Activated naive CD4-positive, alpha-beta T cell treated with anti-CD3 and anti-CD28 coated beads, Interleukin-2, amount 50 U/mL, for 16 hours (primary cell): ENCODE data around the gene MTO1.
"Not testable (repeated sequence)": the region's sequence is repeated elsewhere in the genome, so short reads cannot be mapped to it uniquely, and the experiment has no call there.

Experiments
- DNase-seq: peaks from one replicate; pipeline ENCODE4 v3.0.0-alpha.2; 2020

MTO1 gene, protein sequence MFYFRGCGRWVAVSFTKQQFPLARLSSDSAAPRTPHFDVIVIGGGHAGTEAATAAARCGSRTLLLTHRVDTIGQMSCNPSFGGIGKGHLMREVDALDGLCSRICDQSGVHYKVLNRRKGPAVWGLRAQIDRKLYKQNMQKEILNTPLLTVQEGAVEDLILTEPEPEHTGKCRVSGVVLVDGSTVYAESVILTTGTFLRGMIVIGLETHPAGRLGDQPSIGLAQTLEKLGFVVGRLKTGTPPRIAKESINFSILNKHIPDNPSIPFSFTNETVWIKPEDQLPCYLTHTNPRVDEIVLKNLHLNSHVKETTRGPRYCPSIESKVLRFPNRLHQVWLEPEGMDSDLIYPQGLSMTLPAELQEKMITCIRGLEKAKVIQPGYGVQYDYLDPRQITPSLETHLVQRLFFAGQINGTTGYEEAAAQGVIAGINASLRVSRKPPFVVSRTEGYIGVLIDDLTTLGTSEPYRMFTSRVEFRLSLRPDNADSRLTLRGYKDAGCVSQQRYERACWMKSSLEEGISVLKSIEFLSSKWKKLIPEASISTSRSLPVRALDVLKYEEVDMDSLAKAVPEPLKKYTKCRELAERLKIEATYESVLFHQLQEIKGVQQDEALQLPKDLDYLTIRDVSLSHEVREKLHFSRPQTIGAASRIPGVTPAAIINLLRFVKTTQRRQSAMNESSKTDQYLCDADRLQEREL

DNA sequence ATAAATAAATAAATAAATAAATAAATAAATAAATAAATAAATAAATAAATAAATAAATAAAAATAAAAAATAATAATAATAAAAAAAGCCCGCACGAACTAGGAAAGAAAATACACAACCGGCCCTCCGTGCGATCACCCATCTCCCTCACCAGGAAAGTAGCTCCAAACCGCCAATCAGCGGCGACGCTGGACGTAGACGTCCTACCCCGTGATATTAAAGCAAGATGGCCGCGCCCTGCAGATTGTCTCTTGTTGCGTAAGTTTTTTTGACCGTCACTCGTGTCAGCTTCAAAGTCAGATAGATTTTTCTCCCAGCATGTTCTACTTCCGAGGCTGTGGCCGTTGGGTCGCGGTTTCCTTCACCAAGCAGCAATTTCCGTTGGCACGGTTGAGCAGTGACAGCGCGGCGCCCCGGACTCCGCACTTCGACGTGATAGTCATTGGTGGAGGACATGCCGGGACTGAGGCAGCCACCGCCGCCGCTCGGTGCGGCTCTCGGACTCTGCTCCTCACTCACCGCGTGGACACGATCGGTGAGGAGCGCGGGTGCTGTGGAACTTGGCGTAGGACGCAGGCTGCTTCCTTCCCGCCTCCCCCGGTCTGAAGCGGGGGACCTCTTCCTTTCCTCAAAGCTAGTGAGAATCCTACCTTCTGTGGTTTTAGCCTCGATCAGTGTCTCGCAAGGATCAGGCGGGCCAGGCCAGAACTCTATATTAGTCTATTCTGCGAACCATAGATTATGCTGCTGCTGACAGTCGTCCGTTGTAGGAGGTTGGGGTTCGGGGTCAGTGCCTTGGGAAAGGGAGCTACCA, at the start of gene MTO1:
Gene MTO1, plus strand, starts transcription at position 201 of the 814 bp plus-strand sequence. Its CDS starts 118 bp downstream, at position 319.
- DNase-seq: peak; percentile 84

DNA sequence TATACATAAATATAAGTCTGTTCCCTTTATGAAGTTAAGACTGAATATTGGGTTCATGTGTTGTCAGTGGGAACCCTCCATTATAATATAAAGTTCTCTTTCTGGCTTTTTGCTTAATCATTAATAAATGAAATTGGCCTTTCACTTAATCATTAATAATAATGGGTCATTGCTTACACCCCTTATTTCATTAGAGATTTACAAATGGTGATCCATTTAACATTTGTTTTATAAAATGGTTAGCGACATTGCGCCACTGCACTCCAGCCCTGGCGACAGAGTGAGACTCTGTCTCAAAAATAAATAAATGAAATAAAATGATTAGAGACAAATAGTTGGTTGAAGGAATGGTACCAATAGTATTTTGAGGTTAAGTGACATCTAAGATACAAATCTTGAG, 48.4 kb upstream of the MTO1 start:
- no peak for DNase-seq

DNA sequence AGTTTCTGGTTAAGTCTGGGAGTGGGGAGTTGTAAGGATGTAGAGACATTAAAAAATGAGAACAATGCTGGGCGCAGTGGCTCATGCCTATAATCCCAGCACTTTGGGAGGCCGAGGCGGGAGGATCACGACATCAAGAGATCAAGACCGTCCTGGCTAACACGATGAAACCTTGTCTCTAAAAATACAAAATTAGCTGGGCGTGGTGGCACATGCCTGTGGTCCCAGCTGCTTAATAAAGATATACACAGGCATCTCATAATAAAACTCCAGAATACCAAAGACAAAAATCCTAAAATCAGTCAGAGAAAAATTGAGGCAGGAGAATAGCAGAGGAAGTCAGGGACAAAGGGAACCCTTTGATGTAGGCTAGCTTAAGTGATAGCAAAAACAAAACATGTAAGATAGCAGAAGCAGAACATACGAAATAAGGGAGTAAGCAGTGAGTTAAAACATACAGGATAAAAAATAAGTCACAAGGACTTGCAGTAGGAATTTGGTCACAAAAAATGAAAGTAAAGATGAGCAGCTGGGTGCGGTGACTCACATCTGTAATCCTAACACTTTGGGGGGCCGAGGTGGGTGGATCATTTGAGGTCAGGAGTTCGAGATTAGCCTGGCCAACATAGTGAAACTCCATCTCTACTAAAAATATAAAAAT, 43.3 kb upstream of the MTO1 start:
- DNase-seq: no peak

DNA sequence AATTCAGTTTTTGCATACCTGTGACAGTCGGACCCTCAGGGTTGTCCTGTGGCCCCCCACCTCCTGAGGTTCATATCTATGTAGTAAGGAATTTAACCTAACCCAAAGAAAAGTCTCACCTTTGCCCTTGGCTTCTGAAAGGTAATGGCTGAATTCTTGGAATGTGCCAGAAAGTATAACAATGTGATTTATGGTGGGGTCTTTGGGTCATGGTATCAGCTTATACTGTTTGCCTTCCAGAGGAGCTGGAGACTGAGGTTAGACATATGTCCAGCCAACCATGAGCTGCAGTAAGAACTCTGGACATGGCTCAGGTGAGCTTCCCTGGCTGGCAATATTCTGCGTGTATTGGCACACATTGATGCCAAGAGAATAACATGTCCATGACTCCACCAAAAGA, 40.0 kb upstream of the MTO1 start:
- DNase-seq: no peak

DNA sequence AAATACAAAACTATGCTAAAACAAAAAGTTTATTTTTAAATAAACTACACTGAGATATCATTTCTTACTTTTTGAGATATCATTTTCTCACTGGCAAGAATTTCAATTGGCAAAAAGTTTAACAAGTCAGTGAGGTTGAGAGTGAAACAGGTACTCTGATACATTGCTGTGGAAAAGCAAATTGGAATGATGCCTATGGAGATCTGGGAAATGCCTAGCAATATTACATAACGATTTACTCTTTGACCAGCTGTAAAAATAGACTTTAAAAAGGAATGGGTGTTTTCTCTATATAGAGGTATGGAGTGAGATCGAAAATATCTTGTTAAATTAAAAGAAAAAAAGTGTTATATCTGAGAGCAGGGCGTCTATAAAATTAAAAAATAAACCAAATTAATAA, 26.3 kb upstream of the MTO1 start:
- no peak for DNase-seq

DNA sequence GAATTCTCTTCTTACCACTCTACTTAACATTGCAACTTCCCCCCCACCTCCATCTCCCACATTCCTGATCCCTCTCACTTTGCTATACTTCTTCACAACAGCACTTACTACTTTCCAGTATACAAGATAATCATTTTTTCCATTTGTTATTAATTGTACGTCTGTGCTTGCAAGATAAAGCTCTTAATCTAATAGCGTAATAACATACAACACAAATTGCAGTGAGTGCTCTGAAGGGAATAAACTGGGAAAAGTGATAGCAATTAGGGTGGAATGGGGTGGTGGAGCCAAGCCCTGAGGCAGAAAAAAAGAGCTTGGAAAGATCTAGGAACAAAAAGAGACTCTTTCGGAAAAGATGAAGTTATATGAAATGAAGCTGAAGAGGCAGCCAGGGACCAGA, 18.0 kb upstream of the MTO1 start:
- DNase-seq: no peak

DNA sequence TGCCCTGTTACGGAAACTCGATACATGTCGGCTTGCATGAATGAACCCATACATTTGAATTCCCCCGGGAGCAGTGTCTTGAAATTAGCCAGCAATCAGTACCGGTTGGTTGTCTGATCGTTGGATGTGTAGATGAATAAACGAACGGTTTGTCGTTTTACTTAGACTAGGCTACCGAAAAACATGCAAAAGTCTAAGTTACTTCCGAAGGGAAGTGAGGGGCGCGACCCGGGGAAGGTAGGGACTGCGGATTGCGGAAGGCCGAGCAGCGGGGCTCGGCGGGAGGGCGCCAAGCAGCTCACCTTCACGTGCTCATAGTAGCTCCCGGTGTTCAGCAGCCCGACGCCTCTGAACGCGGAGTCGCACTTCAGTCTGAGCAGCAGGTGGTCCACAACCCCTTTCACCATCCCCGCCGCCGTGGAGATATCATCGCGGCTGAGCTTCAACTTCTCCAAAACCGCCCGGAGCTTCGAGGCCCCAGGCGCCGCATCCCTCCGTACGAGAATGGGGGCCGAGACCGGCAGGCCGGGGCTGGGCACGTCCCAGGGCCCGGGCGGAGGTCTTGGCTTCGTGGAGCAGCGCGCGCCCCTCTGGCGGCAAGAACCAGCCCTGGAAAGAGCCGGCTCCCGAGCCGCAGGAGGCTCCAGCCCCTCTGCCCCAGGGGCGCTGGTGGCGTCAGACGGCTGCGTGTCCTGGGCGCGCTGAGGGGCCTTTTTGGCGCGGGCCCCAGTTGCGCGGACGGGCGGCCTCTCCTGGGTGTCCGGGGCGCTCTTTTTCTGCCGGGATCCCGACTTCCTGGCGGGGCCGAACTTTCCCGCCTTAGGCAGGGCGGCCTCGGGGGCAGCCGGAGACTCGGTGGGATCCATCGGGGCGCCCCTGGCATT, 10.1 kb upstream of the MTO1 start:
- DNase-seq: peak; percentile 51

DNA sequence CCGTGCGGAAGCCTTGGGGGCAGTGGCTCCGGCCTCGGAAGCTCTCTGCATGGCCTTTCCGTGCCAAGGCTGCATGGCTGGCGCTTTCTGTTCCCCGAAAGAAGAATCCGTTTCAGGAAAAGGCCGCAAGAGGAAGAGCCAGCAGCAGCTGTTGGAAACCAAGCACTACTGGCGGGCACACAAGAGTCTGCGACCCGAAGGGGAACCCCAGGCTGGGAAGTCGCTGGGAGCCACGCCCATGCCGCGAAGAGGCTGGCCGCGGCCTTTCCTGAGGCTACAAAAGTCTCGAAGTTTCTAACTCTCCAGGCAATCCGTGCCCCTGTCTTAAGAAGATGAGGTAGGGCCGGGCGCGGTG, 9.5 kb upstream of the MTO1 start, which contains the start of gene CGAS:
Gene CGAS, minus strand, starts transcription at position 191 of the 355 bp plus-strand sequence. Its CDS starts 116 bp downstream, at position 75.
- peak; percentile 75 for DNase-seq

DNA sequence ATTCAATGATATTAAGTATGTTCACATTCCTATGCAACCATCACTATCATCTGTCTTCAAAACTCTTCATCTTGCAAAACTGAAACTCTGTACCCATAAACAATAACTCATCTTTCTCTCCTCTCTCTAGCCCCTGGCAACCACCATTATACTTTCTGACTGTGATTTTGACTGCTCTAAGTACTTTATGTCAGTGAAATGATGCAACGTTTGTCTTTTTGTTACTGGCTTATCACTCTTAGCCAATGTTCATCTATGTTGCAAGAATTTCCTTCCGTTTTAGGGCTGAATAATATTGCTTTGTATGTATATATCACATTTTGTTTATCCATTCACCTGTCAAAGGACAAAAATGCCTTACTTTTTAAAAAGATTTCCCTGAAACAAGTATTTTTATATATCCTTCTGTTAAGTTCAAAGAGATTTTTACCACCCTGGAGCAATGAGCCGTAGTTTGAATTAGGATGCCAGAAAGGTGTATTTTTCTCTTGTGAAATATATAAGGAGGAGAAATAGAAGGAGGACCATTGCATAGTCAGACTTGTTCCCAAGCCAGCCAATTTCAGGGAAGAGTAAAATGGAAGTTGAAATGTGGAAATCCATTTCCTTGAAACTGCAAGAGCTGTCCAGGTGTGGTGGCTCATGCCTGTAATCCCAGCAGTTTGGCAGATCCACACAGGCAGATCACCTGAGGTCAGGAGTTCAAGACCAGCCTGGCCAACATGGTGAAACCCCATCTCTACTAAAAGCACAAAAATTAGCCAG, 5.5 kb upstream of the MTO1 start:
- no peak for DNase-seq

DNA sequence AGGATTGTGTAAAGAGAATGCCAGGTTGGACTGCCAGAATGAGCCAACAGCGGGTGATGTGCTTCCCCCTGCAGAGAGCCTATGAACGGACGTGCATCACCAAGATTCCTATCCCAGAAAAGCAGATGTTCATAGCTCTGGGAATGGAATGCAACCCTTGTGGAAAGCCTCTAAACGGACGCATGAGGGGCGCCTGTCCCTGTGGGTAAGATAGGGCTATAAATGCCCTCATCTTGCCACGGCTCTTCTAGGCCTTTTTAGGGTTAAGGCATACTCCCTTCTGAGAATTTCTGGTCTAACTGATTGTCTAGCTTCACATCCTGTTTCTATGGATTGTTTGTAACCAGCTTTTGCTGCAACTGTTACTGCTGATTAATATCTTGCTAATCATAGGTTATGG, 2.1 kb upstream of the MTO1 start:
- not testable (repeated sequence) for DNase-seq

DNA sequence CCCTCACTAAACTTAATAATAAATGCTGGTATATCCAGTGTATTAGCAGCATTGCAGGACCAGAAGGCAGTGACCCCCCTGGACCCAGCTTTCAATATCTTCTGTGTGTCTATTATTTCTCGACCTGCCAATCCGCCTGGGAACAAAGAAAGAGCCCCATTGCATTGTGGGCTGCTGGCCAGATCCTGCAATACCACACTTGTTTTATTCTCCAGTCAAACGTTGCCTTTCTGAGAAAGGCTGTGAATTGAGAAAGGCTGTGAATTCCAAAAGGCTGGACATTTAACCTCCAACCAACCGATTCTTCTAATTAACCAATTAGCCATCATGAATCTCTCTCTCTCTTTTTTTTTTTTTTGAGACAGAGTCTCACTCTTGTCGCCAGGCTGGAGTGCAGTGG, 1.5 kb upstream of the MTO1 start:
- no peak for DNase-seq

DNA sequence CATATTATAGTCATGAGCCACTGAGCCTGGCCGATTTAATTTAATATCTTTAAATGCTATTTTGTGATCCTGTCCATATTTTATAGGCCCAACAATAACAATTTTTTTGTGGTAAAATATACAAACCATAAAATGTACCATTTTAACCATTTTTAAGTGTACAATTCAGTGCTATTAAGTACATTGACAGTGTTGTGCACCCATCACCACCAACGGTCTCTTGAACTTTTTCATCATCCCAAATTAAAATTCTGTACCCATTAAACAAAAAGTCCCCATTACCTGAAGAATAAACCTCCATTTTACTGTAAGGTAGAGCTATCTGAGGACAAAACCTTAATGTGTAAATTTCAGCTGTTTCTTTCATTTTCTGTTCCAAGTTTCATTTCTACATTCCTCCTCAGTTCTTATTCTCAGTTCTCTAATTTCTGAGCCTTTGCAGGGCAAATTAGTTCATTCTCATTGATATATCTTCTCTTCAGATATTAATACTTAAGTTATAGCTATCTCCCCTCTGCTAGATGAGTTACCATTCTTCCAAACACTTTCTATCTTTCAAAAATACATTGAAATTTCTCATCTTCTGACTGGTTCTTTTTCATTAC, 10.3 kb downstream of the MTO1 start:
- DNase-seq: no peak

DNA sequence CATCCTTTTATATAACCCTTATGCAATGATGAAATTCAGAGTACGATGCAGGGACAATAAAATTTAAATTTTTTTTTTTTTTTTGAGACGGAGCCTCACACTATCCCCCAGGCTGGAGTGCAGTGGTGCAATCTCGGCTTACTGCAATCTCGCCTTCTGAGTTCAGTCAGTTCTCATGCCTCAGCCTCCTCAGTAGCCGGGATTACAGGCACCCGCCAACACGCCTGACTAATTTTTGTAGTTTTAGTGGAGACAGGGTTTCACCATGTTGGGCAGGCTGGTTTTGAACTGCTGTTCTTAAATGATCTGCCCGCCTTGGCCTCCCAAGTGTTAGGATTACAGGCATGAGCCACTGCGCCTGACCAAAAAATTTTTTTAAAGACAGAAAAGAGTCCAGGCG, 15.2 kb downstream of the MTO1 start:
- DNase-seq: no peak

DNA sequence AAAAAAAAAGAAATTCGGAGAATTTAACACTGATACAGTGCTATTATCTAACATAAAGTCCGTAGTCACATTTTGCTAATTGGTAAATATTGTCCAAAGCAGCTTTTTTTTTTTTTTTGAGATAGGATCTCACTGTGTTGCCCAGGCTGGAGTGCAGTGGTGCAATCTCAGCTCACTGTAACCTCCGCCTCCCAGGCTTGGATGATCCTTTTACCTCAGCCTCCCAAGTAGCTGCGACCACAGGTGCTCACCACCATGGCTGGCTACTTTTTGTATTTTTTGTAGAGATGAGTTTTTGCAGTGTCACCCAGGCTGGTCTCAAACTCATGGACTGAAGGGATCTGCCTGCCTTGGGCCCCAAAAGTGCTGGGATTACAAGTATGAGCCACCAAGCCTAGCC, 15.9 kb downstream of the MTO1 start:
- DNase-seq: no peak

DNA sequence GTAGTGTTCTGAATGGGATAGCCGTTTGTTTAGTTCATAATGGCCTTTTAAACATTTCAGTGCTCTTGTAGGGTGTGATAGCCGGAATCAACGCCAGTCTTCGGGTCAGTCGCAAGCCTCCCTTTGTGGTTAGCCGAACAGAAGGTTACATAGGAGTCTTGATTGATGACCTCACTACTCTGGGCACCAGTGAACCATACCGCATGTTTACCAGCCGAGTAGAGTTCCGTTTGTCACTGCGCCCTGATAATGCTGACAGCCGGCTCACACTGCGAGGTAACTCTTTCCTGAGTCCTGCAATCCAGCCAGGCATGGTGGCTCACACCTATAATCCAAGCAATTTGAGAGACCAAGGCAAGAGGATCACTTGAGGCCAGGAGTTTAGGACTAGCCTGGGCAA, 20.4 kb downstream of the MTO1 start:
- DNase-seq: no peak

DNA sequence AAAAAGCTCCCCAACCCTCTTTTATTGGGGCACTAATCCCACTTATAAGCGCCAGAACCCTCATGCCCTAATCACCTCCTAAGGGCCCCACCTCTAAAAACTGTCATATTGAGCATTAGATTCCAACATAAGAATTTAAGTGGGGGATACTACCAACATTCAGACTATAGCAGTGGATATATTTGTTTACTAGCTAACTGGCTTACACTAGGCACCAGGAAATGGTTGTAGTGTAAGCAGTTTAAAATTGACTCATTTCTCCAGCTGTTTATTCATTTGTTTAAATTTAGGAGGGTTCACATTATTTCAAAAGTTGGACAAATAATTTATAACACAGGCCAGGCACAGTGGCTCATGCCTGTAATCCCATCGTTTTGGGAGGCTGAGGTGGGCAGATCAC, 22.9 kb downstream of the MTO1 start:
- no peak for DNase-seq

DNA sequence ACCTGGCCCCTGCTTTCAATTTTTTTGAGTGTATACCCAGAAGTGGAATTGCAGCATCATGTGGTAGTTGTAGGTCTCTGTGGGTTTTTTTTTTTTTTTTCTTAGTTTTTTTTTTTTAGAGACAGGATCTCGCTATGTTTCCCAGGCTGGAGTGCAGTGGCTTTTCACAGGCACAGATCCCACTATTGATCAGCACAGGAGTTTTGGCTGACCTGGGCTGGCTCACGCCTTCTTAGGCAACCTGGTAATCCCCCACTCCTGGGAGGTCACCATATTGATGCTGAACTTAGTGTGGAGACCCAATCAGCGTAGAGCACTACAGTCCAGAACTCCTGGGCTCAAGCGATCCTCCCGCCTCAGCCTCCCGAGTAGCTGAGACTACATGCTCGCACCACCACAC, 25.9 kb downstream of the MTO1 start:
- no peak for DNase-seq

DNA sequence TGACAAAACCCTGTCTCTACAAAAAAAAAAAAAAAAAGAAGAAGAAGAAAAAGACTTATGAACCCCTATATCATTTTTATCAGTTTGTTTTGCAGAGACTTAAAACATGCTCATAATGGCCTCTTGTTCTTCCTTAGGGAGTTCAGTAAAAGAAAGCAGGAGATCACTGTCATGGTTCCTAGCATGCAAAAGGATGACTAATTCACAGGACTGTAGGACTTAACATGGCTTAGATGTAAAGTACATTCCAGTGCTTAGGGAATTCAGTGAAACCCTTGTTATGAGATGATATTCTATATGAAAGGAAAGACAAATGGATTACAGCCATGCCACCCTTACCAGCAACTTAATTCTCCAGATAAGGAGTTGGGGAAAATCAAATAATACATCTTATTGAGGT, 29.8 kb downstream of the MTO1 start:
- DNase-seq: no peak

DNA sequence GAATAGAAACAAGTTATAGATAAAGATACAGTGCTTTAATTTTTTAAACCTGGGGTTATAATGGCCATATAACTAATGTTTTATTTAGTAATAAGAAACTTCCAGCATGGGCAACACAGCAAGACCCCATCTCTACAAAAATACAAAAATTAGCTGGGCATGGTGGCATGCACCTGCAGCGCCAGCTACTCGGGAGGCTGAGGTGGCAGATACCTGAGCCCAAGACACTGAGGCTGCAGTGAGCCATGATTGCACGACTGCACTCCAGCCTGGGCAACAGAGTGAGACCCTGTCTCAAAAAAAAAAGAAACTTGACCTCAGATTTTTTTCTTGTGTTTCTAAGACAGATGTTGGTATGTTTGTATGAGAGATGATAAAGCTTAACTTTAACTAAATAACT, 36.4 kb downstream of the MTO1 start:
- DNase-seq: no peak

DNA sequence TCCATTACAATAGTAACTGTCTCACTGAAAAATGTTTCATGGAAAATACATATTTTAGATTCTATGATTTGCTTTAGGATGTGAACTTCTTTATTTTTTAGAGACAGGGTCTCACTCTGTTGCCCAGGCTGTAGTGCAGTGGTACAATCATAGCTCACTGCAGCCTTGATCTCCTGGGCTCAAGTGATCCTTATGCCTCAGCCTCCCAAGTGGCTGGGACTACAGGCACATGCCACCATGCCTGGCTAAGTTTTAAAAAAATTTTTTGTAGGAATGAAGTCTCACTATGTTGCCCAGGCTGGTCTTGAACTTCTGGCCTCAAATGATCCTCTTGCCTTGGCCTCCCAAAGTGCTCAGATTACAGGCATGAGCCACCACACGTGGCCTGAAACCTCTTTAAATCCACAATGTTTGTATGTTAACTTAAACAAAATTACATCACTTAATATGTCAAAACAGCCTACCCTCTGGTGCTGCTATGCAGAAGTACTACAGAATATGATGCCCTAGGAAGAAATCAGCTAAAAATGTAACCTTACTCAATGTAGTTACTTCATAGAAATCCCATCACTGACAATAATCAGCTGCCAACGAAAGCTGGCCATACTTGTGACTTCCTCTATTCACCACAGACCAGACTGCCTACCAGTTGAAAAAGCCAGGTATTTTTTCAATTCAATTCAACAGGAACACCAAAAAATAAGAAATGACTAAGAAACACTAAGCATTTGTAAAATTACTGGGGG, 41.7 kb downstream of the MTO1 start:
- no peak for DNase-seq
